ENCODE measurements around the gene CDK10.

- TF ChIP-seq POLR2A (IDR thresholded peaks at IDR 0.05; ENCODE audit: low read depth) (no peak), POLR2AphosphoS5 (IDR thresholded peaks at IDR 0.05) (no peak), EP300 (IDR thresholded peaks at IDR 0.05) (no peak)
These were observed 46.8 kb downstream of the CDK10 start for GRCh38 chr16:89733322-89733721.

Measured in esophagus muscularis mucosa (tissue), 3 donors.